ENCODE data around the gene SDC3.

Gene SDC3

DNA sequence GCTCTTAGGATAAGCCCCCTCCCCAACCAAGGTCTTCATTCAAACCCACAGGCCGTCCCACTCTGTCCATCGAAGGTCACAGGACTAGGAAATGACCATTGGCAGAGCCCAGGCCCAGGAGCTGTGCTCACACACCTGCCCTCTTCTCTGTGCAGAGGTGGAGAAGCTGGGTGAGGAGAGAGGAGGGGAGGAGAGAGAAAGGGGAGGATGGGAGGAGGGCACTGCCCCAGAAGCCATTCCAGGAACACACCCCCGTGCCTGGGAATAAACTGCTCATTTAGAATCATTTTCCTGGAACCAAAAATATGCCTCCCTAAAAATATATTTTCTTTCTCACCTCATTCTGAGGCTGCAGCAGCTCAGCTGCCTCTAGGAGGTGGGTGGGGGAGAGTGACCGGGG lies 6.4 kb upstream of the SDC3 start:
- no peak overlapping the region for H3K4me3 ChIP-seq (ENCODE audit: low read depth, low read length)
- TF ChIP-seq, protein P1, sequence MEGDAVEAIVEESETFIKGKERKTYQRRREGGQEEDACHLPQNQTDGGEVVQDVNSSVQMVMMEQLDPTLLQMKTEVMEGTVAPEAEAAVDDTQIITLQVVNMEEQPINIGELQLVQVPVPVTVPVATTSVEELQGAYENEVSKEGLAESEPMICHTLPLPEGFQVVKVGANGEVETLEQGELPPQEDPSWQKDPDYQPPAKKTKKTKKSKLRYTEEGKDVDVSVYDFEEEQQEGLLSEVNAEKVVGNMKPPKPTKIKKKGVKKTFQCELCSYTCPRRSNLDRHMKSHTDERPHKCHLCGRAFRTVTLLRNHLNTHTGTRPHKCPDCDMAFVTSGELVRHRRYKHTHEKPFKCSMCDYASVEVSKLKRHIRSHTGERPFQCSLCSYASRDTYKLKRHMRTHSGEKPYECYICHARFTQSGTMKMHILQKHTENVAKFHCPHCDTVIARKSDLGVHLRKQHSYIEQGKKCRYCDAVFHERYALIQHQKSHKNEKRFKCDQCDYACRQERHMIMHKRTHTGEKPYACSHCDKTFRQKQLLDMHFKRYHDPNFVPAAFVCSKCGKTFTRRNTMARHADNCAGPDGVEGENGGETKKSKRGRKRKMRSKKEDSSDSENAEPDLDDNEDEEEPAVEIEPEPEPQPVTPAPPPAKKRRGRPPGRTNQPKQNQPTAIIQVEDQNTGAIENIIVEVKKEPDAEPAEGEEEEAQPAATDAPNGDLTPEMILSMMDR (conservative IDR thresholded peaks at IDR 0.05; ENCODE audit: low read depth, low read length): no peak
- DNase-seq (ENCODE audit: low read depth): no peak

DNA sequence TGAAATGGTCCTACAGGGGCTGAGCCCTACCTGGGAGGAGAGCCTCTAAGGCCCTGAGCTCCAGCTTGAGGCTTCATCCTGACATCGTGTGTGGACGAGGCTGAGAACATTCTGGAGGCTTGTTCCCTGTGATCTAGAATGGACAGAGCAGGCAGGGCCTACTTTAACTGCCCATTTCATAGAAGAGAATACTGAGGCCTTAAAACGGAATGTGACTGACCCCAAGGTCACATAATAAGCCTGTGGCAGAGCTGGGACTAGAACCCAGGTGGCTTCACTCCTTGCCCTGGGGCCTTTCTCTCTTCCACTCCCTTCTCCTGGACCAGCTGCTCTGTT lies 6.0 kb upstream of the SDC3 start:
- TF ChIP-seq, protein P1 (conservative IDR thresholded peaks at IDR 0.05; ENCODE audit: low read depth, low read length): no peak
- no peak overlapping the region for H3K4me3 ChIP-seq (ENCODE audit: low read depth, low read length)
- no peak for DNase-seq (ENCODE audit: low read depth)

DNA sequence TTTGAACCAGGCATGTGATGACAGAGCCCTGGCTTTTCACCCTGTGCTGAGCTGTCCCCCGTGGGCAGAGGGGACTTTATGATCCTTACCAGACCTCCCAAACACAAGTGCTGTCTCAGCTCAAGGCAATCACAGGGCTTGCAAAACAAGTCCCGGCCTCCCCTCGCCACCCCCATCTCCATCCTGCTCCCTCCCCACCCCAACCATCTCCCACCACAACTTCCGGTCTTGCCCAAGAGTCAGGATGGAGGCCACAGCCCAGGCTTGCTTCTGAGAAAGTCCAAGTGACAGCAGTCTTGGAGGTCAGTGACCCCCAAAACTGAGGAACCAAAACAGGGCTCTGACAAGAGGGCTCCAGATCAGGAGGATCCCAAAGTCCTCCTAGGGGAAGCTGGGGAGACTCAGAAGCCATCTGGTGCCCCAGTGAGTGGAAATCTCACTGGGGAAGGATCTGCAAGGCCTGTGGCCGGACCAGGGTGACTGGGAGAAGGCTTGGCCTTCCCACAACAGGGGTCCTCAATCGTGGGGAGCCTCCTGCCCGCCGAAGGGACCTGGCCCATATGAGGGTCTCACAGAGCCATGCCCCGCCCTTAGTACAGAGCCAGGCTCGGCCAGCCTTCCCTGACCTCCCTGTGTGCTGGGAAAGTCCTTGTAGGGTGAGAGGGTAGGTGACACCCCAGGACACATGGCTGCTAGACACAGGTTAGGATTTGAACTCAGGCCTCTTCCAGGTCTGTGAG lies 4.5 kb upstream of the SDC3 start:
- no peak for DNase-seq (ENCODE audit: low read depth)
- no peak overlapping the region for H3K4me3 ChIP-seq (ENCODE audit: low read depth, low read length)
- TF ChIP-seq, protein P1 (conservative IDR thresholded peaks at IDR 0.05; ENCODE audit: low read depth, low read length): no peak

DNA sequence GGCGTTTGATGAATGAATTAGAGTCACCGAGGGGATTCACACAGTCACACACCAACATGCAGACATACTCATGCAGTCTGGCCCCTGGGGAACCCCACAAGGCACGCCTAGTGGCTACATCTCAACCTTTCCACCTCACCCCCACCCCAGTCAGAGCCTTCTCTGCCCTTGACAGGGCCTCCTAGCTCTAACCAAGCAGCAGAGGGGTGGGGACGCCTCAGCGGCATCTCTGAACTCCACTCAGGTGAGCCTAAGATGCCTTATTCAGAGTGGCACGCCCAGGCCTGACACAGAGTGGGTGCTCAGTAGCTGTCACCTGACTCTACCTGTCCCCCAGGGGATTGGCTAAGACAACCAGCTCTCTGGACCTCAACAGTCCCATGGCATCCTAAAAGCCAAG lies 3.7 kb upstream of the SDC3 start:
- H3K4me3 ChIP-seq (ENCODE audit: low read depth, low read length): no peak overlapping the region
- TF ChIP-seq, protein P1 (conservative IDR thresholded peaks at IDR 0.05; ENCODE audit: low read depth, low read length): no peak
- DNase-seq (ENCODE audit: low read depth): no peak

DNA sequence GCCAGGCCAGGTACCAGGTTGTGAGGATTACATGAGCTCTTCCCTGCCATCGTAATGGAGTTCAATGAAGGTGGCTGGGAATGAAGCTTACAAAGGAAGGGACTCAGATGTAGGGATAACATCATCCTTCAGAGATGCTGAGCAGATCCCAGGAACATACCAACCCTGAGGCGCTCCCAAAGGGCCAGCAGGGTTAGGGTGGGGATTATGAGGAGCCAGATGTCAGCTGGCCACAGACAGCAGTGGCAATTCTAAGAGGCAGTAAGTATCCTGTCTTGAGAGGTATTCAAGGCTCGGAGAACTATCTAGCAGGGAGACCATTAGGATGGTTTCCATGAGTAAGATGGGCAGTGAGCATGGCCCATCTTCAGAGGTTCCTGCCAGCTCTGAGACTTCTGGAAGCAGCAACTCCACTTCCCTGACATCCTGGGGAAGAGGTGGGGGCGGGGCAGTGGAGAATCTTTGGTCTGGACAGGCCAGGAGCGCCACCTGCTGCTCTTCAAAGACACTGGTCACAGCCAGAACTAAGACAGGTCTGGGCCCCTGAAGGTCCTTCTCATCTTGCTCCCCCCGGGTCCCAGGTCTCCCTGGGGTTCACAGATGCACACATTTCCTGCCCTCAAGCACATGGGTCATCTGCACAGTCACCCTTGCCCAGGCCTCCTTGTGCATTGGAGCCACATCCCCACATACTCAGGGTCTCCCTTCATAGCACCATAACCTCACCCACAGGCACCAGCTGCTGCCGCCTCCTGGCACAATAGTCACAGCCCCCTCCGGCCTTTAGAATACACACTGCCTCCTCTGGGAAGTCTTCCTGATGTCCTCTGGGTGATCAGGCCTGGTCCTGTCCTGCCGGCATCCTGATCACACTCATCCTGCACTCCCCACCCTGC lies 2.7 kb upstream of the SDC3 start:
- no peak overlapping the region for H3K4me3 ChIP-seq (ENCODE audit: low read depth, low read length)
- DNase-seq (ENCODE audit: low read depth): peak; percentile 89
- TF ChIP-seq, protein P1 (conservative IDR thresholded peaks at IDR 0.05; ENCODE audit: low read depth, low read length): peak; percentile 90

DNA sequence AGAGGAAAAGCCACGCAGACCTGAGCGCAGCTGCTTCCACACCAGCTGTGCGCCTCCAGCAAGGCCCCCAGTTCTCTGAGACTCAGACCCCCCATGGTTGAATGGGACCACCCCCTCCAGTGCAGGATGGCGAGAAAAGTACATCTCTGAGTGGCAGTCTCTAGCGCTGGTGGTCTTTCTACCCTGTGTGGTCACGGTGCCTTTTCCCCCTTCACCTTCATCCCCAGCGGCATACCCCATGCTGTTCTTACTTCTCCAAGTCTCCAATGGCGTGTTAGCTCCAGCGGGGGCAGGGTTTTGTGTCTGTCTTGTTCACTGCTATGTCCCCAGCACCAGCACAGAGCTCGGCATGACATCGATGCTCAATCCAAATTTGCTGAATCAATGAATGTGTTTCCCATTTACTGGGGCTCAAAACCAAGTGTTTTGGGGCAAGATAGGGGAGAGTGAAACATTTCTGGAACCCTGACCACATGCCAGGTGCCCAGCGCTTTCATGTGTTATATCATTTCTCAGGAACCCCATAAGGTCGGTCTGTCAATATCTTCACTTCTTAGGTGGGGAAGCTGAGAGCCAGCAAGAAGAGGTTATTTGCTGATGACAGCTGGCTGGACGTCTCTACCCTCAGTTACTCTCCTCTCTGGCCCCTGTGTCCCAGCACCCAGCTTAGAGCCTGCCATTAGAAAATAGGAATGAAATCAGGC lies 959 bp upstream of the SDC3 start:
- DNase-seq (ENCODE audit: low read depth): no peak
- peak overlapping the region; percentile 59 for H3K4me3 ChIP-seq (ENCODE audit: low read depth, low read length)
- TF ChIP-seq, protein P1 (conservative IDR thresholded peaks at IDR 0.05; ENCODE audit: low read depth, low read length): no peak
